Measurements from ENCODE around the gene LRP1B.

The LRP1B gene

GRCh38 chr2:141068053-141068682, 1062.6 kb downstream of the LRP1B start:
- Histone ChIP-seq H3K27me3 (ENCODE audit: control insufficient read depth, low read length) (no peaks in the 10 kb centered on the region), H4K20me1 (ENCODE audit: control insufficient read depth, insufficient read depth, low read depth, low read length) (no peaks in the 10 kb centered on the region), H3K4me3 (ENCODE audit: low read length) (no peak overlapping the region), H3K9me2 (replicated peaks; ENCODE audit: control insufficient read depth, low read length) (no peaks in the 10 kb centered on the region), H3F3A (ENCODE audit: control insufficient read depth, insufficient read depth) (no peaks in the 10 kb centered on the region), H3K4me2 (ENCODE audit: low read length) (no peak overlapping the region), H3K79me2 (ENCODE audit: control insufficient read depth, low read length) (no peaks in the 10 kb centered on the region), H3K27ac (ENCODE audit: low read depth, low read length) (no peak overlapping the region), H3K36me3 (ENCODE audit: control insufficient read depth, low read length) (no peaks in the 10 kb centered on the region), H3K4me1 (ENCODE audit: control insufficient read depth, low read length) (no peaks in the 10 kb centered on the region), H3K9me3 (ENCODE audit: control insufficient read depth, insufficient read depth, low read length) (no peaks in the 10 kb centered on the region)
- TF ChIP-seq CTCF (IDR thresholded peaks at IDR 0.05; ENCODE audit: low read depth, low read length, poor library complexity, severe bottlenecking): no peak
- TF ChIP-seq EZH2phosphoT487 (IDR thresholded peaks at IDR 0.05; ENCODE audit: borderline replicate concordance, low read length): no peak

- no peak overlapping the region for H3K27ac ChIP-seq (ENCODE audit: low read depth, low read length)
- H3K79me2 ChIP-seq (ENCODE audit: control insufficient read depth, low read length): no peaks in the 10 kb centered on the region
- H3K9me2 ChIP-seq (replicated peaks; ENCODE audit: control insufficient read depth, low read length): no peaks in the 10 kb centered on the region
- H3K27me3 ChIP-seq (ENCODE audit: control insufficient read depth, low read length): no peaks in the 10 kb centered on the region
- H3K4me3 ChIP-seq (ENCODE audit: low read length): no peak overlapping the region
- H4K20me1 ChIP-seq (ENCODE audit: control insufficient read depth, insufficient read depth, low read depth, low read length): no peaks in the 10 kb centered on the region
- no peaks in the 10 kb centered on the region for H3K4me1 ChIP-seq (ENCODE audit: control insufficient read depth, low read length)
- H3F3A ChIP-seq (ENCODE audit: control insufficient read depth, insufficient read depth): no peaks in the 10 kb centered on the region
- H3K9me3 ChIP-seq (ENCODE audit: control insufficient read depth, insufficient read depth, low read length): no peaks in the 10 kb centered on the region
- no peak overlapping the region for H3K4me2 ChIP-seq (ENCODE audit: low read length)
- TF ChIP-seq EZH2phosphoT487 (IDR thresholded peaks at IDR 0.05; ENCODE audit: borderline replicate concordance, low read length) (no peak), CTCF (IDR thresholded peaks at IDR 0.05; ENCODE audit: low read depth, low read length, poor library complexity, severe bottlenecking) (no peak)
- no peaks in the 10 kb centered on the region for H3K36me3 ChIP-seq (ENCODE audit: control insufficient read depth, low read length)
These were observed 1065.8 kb downstream of the LRP1B start for GRCh38 chr2:141065042-141065441.

- no peak overlapping the region for H3K4me3 ChIP-seq (ENCODE audit: low read length)
- no peaks in the 10 kb centered on the region for H3K79me2 ChIP-seq (ENCODE audit: control insufficient read depth, low read length)
- no peaks in the 10 kb centered on the region for H3F3A ChIP-seq (ENCODE audit: control insufficient read depth, insufficient read depth)
- H3K9me3 ChIP-seq (ENCODE audit: control insufficient read depth, insufficient read depth, low read length): no peaks in the 10 kb centered on the region
- no peaks in the 10 kb centered on the region for H3K9me2 ChIP-seq (replicated peaks; ENCODE audit: control insufficient read depth, low read length)
- H3K4me2 ChIP-seq (ENCODE audit: low read length): no peak overlapping the region
- no peaks in the 10 kb centered on the region for H3K4me1 ChIP-seq (ENCODE audit: control insufficient read depth, low read length)
- no peaks in the 10 kb centered on the region for H3K36me3 ChIP-seq (ENCODE audit: control insufficient read depth, low read length)
- H4K20me1 ChIP-seq (ENCODE audit: control insufficient read depth, insufficient read depth, low read depth, low read length): no peaks in the 10 kb centered on the region
- no peak overlapping the region for H3K27ac ChIP-seq (ENCODE audit: low read depth, low read length)
- TF ChIP-seq CTCF (IDR thresholded peaks at IDR 0.05; ENCODE audit: low read depth, low read length, poor library complexity, severe bottlenecking) (no peak), EZH2phosphoT487 (IDR thresholded peaks at IDR 0.05; ENCODE audit: borderline replicate concordance, low read length) (no peak)
- no peaks in the 10 kb centered on the region for H3K27me3 ChIP-seq (ENCODE audit: control insufficient read depth, low read length)
These were observed 1067.4 kb downstream of the LRP1B start for GRCh38 chr2:141063406-141063805.
